Neutrophil (primary cell): ENCODE measurements around the gene SORCS1.

Experiments
- H3K27ac ChIP-seq: fragments of 200-600 bp; sonication (generic); 2 replicates; pipeline ENCODE4 v1.5.1; 2016; ENCODE audit warnings: mild to moderate bottlenecking, moderate library complexity
- H3K27me3 ChIP-seq: fragments of 200-600 bp; sonication (generic); 2 replicates; pipeline ENCODE4 v1.6.0; 2016; ENCODE audit warnings: mild to moderate bottlenecking
- H3K36me3 ChIP-seq: fragments of 200-600 bp; sonication (generic); 2 replicates; pipeline ENCODE4 v1.5.1; 2017
- H3K4me1 ChIP-seq, 2 experiments: fragments of 200-600 bp in 1 of 2; sonication (generic) in 1 of 2; 1 replicate in 1 of 2; 2 replicates in 1 of 2; pipeline versions ENCODE4 v1.5.1 to v1.6.1; 2013 to 2016; ENCODE audit warnings: low read depth in 1 of 2, low read length in 1 of 2, mild to moderate bottlenecking in 1 of 2, moderate library complexity in 1 of 2; ENCODE audit not compliant: control insufficient read depth in 1 of 2, insufficient read depth in 1 of 2
- H3K4me3 ChIP-seq, 2 experiments: fragments of 200-600 bp in 1 of 2; sonication (generic) in 1 of 2; 1 replicate in 1 of 2; 2 replicates in 1 of 2; pipeline ENCODE4 v1.5.1; 2013 to 2016; ENCODE audit warnings: low read depth in 1 of 2, low read length in 1 of 2, mild to moderate bottlenecking in 1 of 2, moderate library complexity in 1 of 2
- H3K9me3 ChIP-seq: fragments of 200-600 bp; sonication (generic); 2 replicates; pipeline ENCODE4 v1.5.1; 2016
- TF ChIP-seq, protein P1 (sequence below): fragments of 200-600 bp; sonication (generic); IDR thresholded peaks from 2 replicates; pipeline ENCODE4 v1.5.1; 2016; ENCODE audit warnings: antibody characterized with exemption

SORCS1 gene

GRCh38 chr10:106780632-106781031, 383.9 kb downstream of the SORCS1 start:
- no peaks in the 10 kb centered on the region for H3K27me3 ChIP-seq
- H3K36me3 ChIP-seq, result no peaks in the 10 kb centered on the region
- TF ChIP-seq, protein P1, sequence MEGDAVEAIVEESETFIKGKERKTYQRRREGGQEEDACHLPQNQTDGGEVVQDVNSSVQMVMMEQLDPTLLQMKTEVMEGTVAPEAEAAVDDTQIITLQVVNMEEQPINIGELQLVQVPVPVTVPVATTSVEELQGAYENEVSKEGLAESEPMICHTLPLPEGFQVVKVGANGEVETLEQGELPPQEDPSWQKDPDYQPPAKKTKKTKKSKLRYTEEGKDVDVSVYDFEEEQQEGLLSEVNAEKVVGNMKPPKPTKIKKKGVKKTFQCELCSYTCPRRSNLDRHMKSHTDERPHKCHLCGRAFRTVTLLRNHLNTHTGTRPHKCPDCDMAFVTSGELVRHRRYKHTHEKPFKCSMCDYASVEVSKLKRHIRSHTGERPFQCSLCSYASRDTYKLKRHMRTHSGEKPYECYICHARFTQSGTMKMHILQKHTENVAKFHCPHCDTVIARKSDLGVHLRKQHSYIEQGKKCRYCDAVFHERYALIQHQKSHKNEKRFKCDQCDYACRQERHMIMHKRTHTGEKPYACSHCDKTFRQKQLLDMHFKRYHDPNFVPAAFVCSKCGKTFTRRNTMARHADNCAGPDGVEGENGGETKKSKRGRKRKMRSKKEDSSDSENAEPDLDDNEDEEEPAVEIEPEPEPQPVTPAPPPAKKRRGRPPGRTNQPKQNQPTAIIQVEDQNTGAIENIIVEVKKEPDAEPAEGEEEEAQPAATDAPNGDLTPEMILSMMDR, result no peak
- H3K27ac ChIP-seq, result no peak overlapping the region
- H3K9me3 ChIP-seq, result no peaks in the 10 kb centered on the region
- H3K4me3 ChIP-seq, result no peak overlapping the region
- H3K4me1 ChIP-seq, result no peaks in the 10 kb centered on the region

GRCh38 chr10:106777841-106778240, 386.7 kb downstream of the SORCS1 start:
- no peaks in the 10 kb centered on the region for H3K9me3 ChIP-seq
- H3K4me1 ChIP-seq, result no peaks in the 10 kb centered on the region
- H3K4me3 ChIP-seq, result no peak overlapping the region
- no peaks in the 10 kb centered on the region for H3K36me3 ChIP-seq
- H3K27ac ChIP-seq, result no peak overlapping the region
- TF ChIP-seq, protein P1, result no peak
- no peaks in the 10 kb centered on the region for H3K27me3 ChIP-seq

- Histone ChIP-seq H3K4me1 (no peaks in the 10 kb centered on the region), H3K27me3 (no peaks in the 10 kb centered on the region), H3K36me3 (no peaks in the 10 kb centered on the region), H3K4me3 (no peak overlapping the region), H3K27ac (no peak overlapping the region), H3K9me3 (no peaks in the 10 kb centered on the region)
- TF ChIP-seq, protein P1, result no peak
Observed at GRCh38 chr10:106775127-106775526, 389.4 kb downstream of the SORCS1 start.

DNA sequence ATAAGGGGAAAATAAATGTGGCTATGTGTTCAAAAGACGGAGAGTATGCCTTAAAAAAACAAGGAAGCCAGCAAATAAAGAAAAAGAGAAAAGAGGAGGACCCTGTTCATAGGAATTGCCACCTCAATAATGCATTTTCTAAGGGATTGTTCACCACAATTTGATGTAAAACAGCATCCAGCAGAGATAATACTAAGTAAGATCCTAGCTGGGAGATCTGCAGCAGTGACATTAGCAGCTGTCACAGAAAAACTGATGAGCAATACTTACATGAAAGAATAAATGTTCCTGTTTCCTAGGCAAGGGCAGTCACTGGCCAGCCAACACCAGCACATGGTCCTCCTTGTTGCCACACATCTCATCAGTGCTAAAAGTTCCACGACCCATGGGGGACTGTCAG, 391.5 kb downstream of the SORCS1 start:
- no peaks in the 10 kb centered on the region for H3K36me3 ChIP-seq
- TF ChIP-seq, protein P1, result no peak
- no peak overlapping the region for H3K27ac ChIP-seq
- no peaks in the 10 kb centered on the region for H3K27me3 ChIP-seq
- H3K4me3 ChIP-seq, result no peak overlapping the region
- H3K9me3 ChIP-seq, result no peaks in the 10 kb centered on the region
- H3K4me1 ChIP-seq, result no peaks in the 10 kb centered on the region

GRCh38 chr10:106771154-106771553, 393.4 kb downstream of the SORCS1 start:
- no peaks in the 10 kb centered on the region for H3K36me3 ChIP-seq
- TF ChIP-seq, protein P1, result no peak
- no peaks in the 10 kb centered on the region for H3K4me1 ChIP-seq
- no peak overlapping the region for H3K4me3 ChIP-seq
- no peak overlapping the region for H3K27ac ChIP-seq
- no peaks in the 10 kb centered on the region for H3K27me3 ChIP-seq
- no peaks in the 10 kb centered on the region for H3K9me3 ChIP-seq

DNA sequence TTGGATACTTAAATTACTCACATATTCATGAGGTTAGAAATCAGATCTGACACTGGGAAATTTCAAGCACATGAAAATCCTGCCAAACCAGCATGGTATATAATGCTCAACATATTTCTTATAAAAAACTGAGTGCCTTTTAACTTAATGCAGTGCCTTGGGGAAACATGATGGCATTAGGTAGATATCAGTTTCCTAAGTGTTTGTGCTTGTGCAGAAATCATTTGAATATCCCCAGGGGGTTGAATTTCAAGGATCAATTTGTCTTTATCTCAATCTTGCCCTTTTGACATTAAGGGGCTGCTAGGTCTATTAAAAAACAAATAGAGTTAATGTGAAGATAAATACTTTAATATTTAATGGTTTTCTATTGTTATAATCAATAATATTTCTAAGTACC, 396.3 kb downstream of the SORCS1 start:
- no peak overlapping the region for H3K27ac ChIP-seq
- H3K27me3 ChIP-seq, result no peaks in the 10 kb centered on the region
- no peaks in the 10 kb centered on the region for H3K9me3 ChIP-seq
- H3K4me1 ChIP-seq, result no peaks in the 10 kb centered on the region
- H3K4me3 ChIP-seq, result no peak overlapping the region
- no peaks in the 10 kb centered on the region for H3K36me3 ChIP-seq
- TF ChIP-seq, protein P1, result no peak
